ENCODE measurements around the gene RAD51D. TPM values are rescaled to one million over a fixed set of nuclear protein-coding genes. Genes with fewer than 3 reads are reported as not detected.
"Not testable (repeated sequence)": the region's sequence is repeated elsewhere in the genome, so short reads cannot be mapped to it uniquely, and the experiment has no call there.

The RAD51D gene
- total RNA-seq, 2 experiments from 2014 or later, result 19.9 to 31.8 TPM

DNA sequence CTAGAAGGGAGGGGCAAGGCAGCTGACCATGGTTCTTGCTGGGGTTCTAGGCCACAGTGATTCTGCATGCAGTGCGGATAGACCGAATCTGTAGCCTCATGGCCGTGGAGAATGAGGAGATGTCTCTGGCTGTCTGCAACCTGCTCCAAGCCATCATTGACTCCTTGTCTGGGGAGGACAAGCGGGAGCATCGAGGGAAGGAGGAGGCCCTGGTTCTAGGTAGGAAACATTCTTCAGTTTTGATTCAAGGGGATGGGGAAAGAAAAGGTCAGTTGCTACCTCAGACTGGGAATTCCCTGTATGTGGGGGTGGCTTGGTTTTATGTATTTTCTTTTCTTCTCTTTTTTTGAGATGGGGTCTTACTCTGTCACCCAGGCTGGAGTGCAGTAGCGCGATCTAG lies 35.6 kb upstream of the RAD51D start:
- DNase-seq, result no peak
- no peak for ATAC-seq
- CTCF ChIA-PET, result interaction anchor here (0.7 kb wide), 1 partner anchor 379 kb away, joined by 3 read pairs; no protein-coding TSS in a partner anchor

GRCh38 chr17:35154196-35155165 lies 34.8 kb upstream of the RAD51D start:
- Mint-ChIP-seq H3K27ac (no peak overlapping the region), H3K9me3 (ENCODE audit: low read depth) (no peaks in the 10 kb centered on the region), H3K4me3 (no peak overlapping the region), H3K4me1 (peaks cover 6% of the 10 kb centered on the region), H3K36me3 (ENCODE audit: low read depth) (no peaks in the 10 kb centered on the region), H3K27me3 (no peaks in the 10 kb centered on the region)
- intact Hi-C loops (cut with DNase I, micrococcal nuclease), result no loop called here
- DNase-seq (no peak), ATAC-seq (no peak)
- ChIA-PET POLR2A (no interaction called here), CTCF (interaction anchor here (0.7 kb wide), 1 partner anchor 380 kb away, joined by 3 read pairs; no protein-coding TSS in a partner anchor)

More for the DNA sequence above, 35.6 kb upstream of the RAD51D start:
- no peaks in the 10 kb centered on the region for H3K36me3 Mint-ChIP-seq (ENCODE audit: low read depth)
- POLR2A ChIA-PET, result no interaction called here
- no peaks in the 10 kb centered on the region for H3K9me3 Mint-ChIP-seq (ENCODE audit: low read depth)
- no peak overlapping the region for H3K4me3 Mint-ChIP-seq
- intact Hi-C loops (cut with DNase I, micrococcal nuclease), result no loop called here
- peaks cover 12% of the 10 kb centered on the region for H3K4me1 Mint-ChIP-seq
- H3K27ac Mint-ChIP-seq, result no peak overlapping the region
- H3K27me3 Mint-ChIP-seq, result no peaks in the 10 kb centered on the region

- Mint-ChIP-seq H3K27me3 (no peaks in the 10 kb centered on the region), H3K4me3 (no peak overlapping the region), H3K36me3 (ENCODE audit: low read depth) (no peaks in the 10 kb centered on the region), H3K9me3 (ENCODE audit: low read depth) (no peaks in the 10 kb centered on the region), H3K27ac (no peak overlapping the region), H3K4me1 (no peaks in the 10 kb centered on the region)
- POLR2A ChIA-PET, result no interaction called here
- CTCF ChIA-PET, result interaction anchor here (0.6 kb wide), 1 partner anchor 11 kb away, joined by 3 read pairs; no protein-coding TSS in a partner anchor
- no peak for ATAC-seq
- intact Hi-C loops (cut with DNase I, micrococcal nuclease), result no loop called here
- no peak for DNase-seq
These were observed 32.9 kb upstream of the RAD51D start for GRCh38 chr17:35152421-35153140.

GRCh38 chr17:35151080-35151479 lies 31.4 kb upstream of the RAD51D start:
- CTCF ChIA-PET; H3K9me3 Mint-ChIP-seq (ENCODE audit: low read depth); H3K27me3 Mint-ChIP-seq; H3K4me3 Mint-ChIP-seq; ATAC-seq; H3K4me1 Mint-ChIP-seq; POLR2A ChIA-PET; DNase-seq; intact Hi-C loops (cut with DNase I, micrococcal nuclease); H3K36me3 Mint-ChIP-seq (ENCODE audit: low read depth); H3K27ac Mint-ChIP-seq: not testable (repeated sequence)

- Mint-ChIP-seq H3K4me3 (no peak overlapping the region), H3K27me3 (no peaks in the 10 kb centered on the region), H3K27ac (no peak overlapping the region), H3K36me3 (ENCODE audit: low read depth) (no peaks in the 10 kb centered on the region), H3K9me3 (ENCODE audit: low read depth) (no peaks in the 10 kb centered on the region), H3K4me1 (no peaks in the 10 kb centered on the region)
- no peak for DNase-seq
- intact Hi-C loops (cut with DNase I, micrococcal nuclease), result no loop called here
- ChIA-PET POLR2A (no interaction called here), CTCF (interaction anchor here (1.0 kb wide), 1 partner anchor 15 kb away, joined by 3 read pairs; no protein-coding TSS in a partner anchor)
- no peak for ATAC-seq
These were observed 30.3 kb upstream of the RAD51D start for GRCh38 chr17:35149941-35150340.

GRCh38 chr17:35148144-35148543 lies 28.5 kb upstream of the RAD51D start:
- ChIA-PET POLR2A (no interaction called here), CTCF (interaction anchor here (0.6 to 1.6 kb wide), 2 partner anchors 63 to 599 kb away, joined by 4 to 5 read pairs; no protein-coding TSS in a partner anchor)
- no peaks in the 10 kb centered on the region for H3K27me3 Mint-ChIP-seq
- no peaks in the 10 kb centered on the region for H3K9me3 Mint-ChIP-seq (ENCODE audit: low read depth)
- no peak overlapping the region for H3K27ac Mint-ChIP-seq
- H3K36me3 Mint-ChIP-seq (ENCODE audit: low read depth), result no peaks in the 10 kb centered on the region
- DNase-seq (no peak), ATAC-seq (no peak)
- H3K4me3 Mint-ChIP-seq, result no peak overlapping the region
- peaks cover 3% of the 10 kb centered on the region for H3K4me1 Mint-ChIP-seq
- intact Hi-C loops (cut with DNase I, micrococcal nuclease), result no loop called here

DNA sequence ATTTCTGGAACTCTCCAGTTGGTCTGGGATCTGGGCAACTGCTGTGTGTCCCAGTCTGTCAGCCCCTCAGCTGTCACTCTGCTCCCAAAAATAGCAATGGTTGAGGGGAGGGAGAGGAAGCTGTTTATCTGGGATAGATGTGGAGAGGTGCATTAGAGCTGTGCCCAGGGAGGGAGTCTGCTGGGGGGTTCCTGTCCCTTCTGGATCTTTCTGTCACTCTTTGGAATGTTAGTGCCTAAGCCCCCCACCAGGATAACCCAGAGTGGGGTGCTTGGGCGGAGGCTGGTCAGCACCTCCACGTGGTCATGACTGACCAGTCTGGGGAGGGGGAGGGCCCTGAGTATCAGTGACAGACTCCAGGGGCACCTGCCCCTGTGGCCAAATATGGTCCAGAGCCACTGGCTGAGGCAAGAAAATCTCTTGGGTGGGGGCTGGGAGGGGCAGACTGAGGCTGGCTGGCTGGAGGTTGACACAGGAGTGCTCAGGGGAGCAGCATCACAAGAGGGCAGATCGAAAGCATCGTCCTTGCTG lies 27.8 kb upstream of the RAD51D start, which contains the start of gene UNC45B:
TSS of gene UNC45B (plus strand) at position 443 of the 531 bp plus-strand sequence. CDS start 447 bp downstream, outside the sequence.
- peaks cover 4% of the 10 kb centered on the region for H3K4me1 Mint-ChIP-seq
- CTCF ChIA-PET, result interaction anchor here (1.0 to 1.6 kb wide), 2 partner anchors 16 to 390 kb away, joined by 3 to 5 read pairs; partner anchors contain the start of gene SLFN12L

DNA sequence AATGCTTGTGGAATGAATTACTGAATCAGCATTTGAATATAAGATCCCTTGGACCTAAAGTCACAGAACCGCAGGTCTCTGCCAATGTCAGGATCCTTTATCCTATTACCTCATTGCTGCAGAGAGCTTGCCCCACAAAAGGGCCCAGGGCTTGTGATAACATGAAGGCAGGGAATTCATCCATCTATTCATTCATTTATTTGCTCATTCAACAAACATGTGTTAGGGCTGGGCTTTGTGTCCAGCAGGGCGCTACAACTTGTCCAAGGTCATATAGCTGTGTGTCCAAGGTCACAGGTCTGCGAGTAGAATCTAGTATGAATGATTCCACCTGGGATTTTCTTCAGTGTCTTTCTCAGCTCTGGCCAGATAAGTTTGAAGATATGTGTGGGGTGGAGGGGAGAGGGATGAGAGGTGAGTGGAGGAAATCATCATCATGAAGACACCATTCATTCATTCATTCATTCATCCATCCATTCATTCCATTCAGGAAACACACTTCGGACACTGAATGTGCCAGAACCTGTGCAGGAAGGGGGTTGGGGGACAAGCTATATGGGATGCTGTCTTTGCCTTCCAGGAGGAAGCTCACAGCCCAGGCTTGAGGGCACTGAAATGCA lies 26.7 kb upstream of the RAD51D start:
- Mint-ChIP-seq H3K4me3 (no peak overlapping the region), H3K9me3 (ENCODE audit: low read depth) (no peaks in the 10 kb centered on the region), H3K27me3 (no peaks in the 10 kb centered on the region), H3K27ac (no peak overlapping the region), H3K36me3 (ENCODE audit: low read depth) (peaks cover 2% of the 10 kb centered on the region), H3K4me1 (peaks cover 7% of the 10 kb centered on the region)
- CTCF ChIA-PET, result interaction anchor here (0.7 to 1.6 kb wide), 3 partner anchors 17 to 391 kb away, joined by 3 to 5 read pairs (median 3); partner anchors contain the start of gene SLFN12L
- DNase-seq (no peak), ATAC-seq (no peak)
- POLR2A ChIA-PET, result no interaction called here
- intact Hi-C loops (cut with DNase I, micrococcal nuclease), result no loop called here

More for the DNA sequence above, 27.8 kb upstream of the RAD51D start, which contains the start of gene UNC45B:
- POLR2A ChIA-PET, result no interaction called here
- intact Hi-C loops (cut with DNase I, micrococcal nuclease), result no loop called here
- Mint-ChIP-seq H3K27ac (no peak within 1 kb of the TSS), H3K27me3 (no peaks in the 10 kb centered on the region), H3K4me3 (no peak within 1 kb of the TSS), H3K9me3 (ENCODE audit: low read depth) (no peaks in the 10 kb centered on the region), H3K36me3 (ENCODE audit: low read depth) (no peaks in the 10 kb centered on the region)
- DNase-seq (no peak), ATAC-seq (no peak)

DNA sequence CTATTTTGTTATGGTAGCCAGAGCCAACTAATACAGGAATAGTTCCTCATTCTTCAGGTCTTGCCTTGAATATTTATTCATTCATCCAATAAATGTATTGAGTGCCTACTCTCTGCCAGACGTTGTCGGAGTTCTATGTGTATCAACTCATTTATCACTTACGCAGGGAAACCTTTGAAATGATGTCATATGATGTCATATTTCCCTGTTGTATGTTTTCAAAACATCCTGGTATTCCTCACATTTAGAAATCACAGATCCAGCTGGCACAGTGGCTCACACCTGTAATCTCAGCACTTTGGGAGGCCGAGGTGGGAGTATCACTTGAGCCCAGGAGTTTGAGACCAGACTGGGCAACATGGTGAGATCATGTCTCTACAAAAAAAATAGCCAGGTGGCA lies 25.2 kb upstream of the RAD51D start:
- no peaks in the 10 kb centered on the region for H3K9me3 Mint-ChIP-seq (ENCODE audit: low read depth)
- H3K27me3 Mint-ChIP-seq, result no peaks in the 10 kb centered on the region
- peaks cover 12% of the 10 kb centered on the region for H3K4me1 Mint-ChIP-seq
- ChIA-PET CTCF (no interaction called here), POLR2A (no interaction called here)
- H3K36me3 Mint-ChIP-seq (ENCODE audit: low read depth), result peaks cover 4% of the 10 kb centered on the region
- H3K27ac Mint-ChIP-seq, result no peak overlapping the region
- intact Hi-C loops (cut with DNase I, micrococcal nuclease), result loop anchor here in 1 of 2 experiments (5.0 kb wide), 5 partner anchors 72 to 587 kb away; partner anchors contain the start of genes RASL10B and SLFN11
- no peak overlapping the region for H3K4me3 Mint-ChIP-seq
- no peak for ATAC-seq
- no peak for DNase-seq

DNA sequence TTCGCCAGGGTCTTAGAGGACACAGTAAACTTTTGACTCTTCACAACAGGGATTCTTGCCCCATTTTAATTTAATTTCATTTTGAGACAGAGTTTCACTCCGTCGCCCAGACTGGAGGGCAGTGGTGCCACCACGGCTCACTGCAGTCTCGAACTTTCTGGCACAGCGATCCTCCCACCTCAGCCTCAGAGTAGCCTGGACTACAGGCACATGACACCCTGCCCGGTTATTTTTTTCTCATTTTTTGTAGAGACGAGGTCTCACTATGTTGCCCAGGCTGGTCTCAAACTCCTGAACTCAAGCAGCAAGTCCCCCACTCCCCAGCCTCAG lies 22.8 kb upstream of the RAD51D start:
- peak overlapping the region; percentile 51 for H3K27ac Mint-ChIP-seq
- H3K36me3 Mint-ChIP-seq (ENCODE audit: low read depth), result peaks cover 22% of the 10 kb centered on the region
- intact Hi-C loops (cut with DNase I, micrococcal nuclease), result loop anchor here in 1 of 2 experiments (1.0 to 5.0 kb wide), 13 partner anchors 53 to 666 kb away; partner anchors contain the start of genes AP2B1, LIG3, PEX12 and RASL10B
- DNase-seq, result no peak
- H3K9me3 Mint-ChIP-seq (ENCODE audit: low read depth), result no peaks in the 10 kb centered on the region
- H3K4me1 Mint-ChIP-seq, result peaks cover 14% of the 10 kb centered on the region
- no peaks in the 10 kb centered on the region for H3K27me3 Mint-ChIP-seq
- peak overlapping the region; percentile 80 for H3K4me3 Mint-ChIP-seq
- peak; percentile 8 for ATAC-seq
- CTCF ChIA-PET, result no interaction called here
- POLR2A ChIA-PET, result interaction anchor here (0.6 kb wide), 1 partner anchor 98 kb away, joined by 4 read pairs; no protein-coding TSS in a partner anchor
